COR-L47 (cell line): Measurements from ENCODE around the gene DHRS7B.

Experiments
- DNase-seq: peaks from one replicate; lab custom pipeline; 2025; lab: John Stamatoyannopoulos, UW

The DHRS7B gene

GRCh38 chr17:21152731-21153130 lies 26.0 kb downstream of the DHRS7B start:
- DNase-seq = no peak

- DNase-seq = no peak
These were observed 31.0 kb downstream of the DHRS7B start for GRCh38 chr17:21157586-21158370.

GRCh38 chr17:21160401-21160800 lies 33.6 kb downstream of the DHRS7B start:
- no peak for DNase-seq

GRCh38 chr17:21161498-21162393 lies 35.0 kb downstream of the DHRS7B start:
- DNase-seq = no peak

GRCh38 chr17:21162394-21162775 lies 35.6 kb downstream of the DHRS7B start:
- no peak for DNase-seq

GRCh38 chr17:21163101-21163500 lies 36.3 kb downstream of the DHRS7B start:
- no peak for DNase-seq

- no peak for DNase-seq
These were observed 37.5 kb downstream of the DHRS7B start for GRCh38 chr17:21164216-21164615.

GRCh38 chr17:21164620-21165019 lies 37.9 kb downstream of the DHRS7B start:
- no peak for DNase-seq

GRCh38 chr17:21165922-21166594 lies 39.3 kb downstream of the DHRS7B start:
- no peak for DNase-seq

- DNase-seq = no peak
These were observed 39.9 kb downstream of the DHRS7B start for GRCh38 chr17:21166595-21167210.

- no peak for DNase-seq
These were observed 40.5 kb downstream of the DHRS7B start for GRCh38 chr17:21167303-21167702.

- no peak for DNase-seq
These were observed 41.7 kb downstream of the DHRS7B start for GRCh38 chr17:21168555-21168865.

GRCh38 chr17:21169496-21169895 lies 42.7 kb downstream of the DHRS7B start:
- DNase-seq = no peak

GRCh38 chr17:21170809-21171208 lies 44.0 kb downstream of the DHRS7B start:
- no peak for DNase-seq

- no peak for DNase-seq
These were observed 44.7 kb downstream of the DHRS7B start for GRCh38 chr17:21171309-21171922.

- DNase-seq = no peak
These were observed 45.3 kb downstream of the DHRS7B start for GRCh38 chr17:21171970-21172510.

GRCh38 chr17:21172846-21173245 lies 46.1 kb downstream of the DHRS7B start:
- DNase-seq = no peak

- no peak for DNase-seq
These were observed 46.8 kb downstream of the DHRS7B start for GRCh38 chr17:21173543-21173942.

GRCh38 chr17:21174186-21174585 lies 47.4 kb downstream of the DHRS7B start:
- DNase-seq = no peak

GRCh38 chr17:21174713-21175112 lies 47.9 kb downstream of the DHRS7B start:
- DNase-seq = no peak

- no peak for DNase-seq
These were observed 50.1 kb downstream of the DHRS7B start for GRCh38 chr17:21176773-21177395.
